ENCODE data around the gene RUFY3.
"Not testable (repeated sequence)": the region's sequence is repeated elsewhere in the genome, so short reads cannot be mapped to it uniquely, and the experiment has no call there.

Gene RUFY3

DNA sequence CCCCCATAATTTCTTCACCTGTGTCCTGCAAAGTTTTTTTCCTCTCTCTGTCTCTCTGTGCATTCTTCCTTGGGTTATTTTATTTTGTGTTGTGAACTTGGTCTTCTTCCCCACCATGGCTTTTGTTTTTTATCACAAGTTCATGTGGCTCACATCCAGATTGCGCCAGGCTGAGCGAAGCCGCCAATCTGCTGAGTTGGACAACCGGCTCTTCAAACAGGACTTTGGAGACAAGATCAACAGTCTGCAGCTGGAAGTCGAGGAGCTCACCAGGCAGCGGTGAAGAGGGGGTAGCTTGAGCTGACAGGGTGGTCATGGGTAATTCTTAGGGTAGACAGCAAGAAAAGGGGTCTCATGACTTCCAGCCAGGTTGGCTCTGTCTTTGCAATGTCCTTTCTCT is 71.9 kb downstream of the RUFY3 start:
- DNase-seq, result no peak

GRCh38 chr4:70801265-70801809 is 79.6 kb downstream of the RUFY3 start:
- no peak for DNase-seq

DNA sequence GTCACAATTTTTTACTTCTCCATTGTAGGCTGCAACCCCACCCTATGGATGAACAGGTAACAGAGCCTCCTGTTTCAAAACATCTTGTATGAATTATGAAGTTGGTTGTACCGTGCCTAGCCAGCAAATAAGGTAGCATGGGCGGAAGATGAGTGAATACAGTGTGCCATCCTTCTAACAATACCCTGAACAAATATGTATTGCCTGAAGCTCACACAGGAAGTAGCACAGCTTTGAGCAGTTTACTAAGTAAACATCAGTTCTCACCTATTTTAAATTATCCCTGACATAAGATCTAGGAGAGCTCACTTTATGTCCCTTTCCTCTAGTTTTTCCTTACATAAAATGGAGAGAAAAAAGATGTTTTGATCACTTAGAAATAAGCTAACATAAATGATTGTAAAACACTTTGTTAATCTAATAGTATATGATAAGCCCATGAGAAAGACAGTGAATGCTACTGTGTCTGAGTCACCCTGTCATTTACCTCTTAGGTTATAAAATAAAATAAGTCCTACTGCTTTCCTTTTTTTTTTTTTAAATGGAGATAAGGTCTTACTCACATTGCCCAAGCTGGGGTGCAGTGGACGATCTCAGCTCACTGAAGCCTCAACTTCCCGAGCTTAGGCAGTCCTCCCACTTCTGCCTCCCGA is 81.3 kb downstream of the RUFY3 start:
- no peak for DNase-seq

GRCh38 chr4:70808151-70808550 is 86.4 kb downstream of the RUFY3 start:
- DNase-seq, result no peak

GRCh38 chr4:70815370-70815769 is 93.6 kb downstream of the RUFY3 start:
- DNase-seq, result no peak

- DNase-seq, result no peak
Observed at GRCh38 chr4:70816894-70817293, 95.1 kb downstream of the RUFY3 start.

GRCh38 chr4:70818173-70818855 is 96.5 kb downstream of the RUFY3 start:
- DNase-seq, result no peak

GRCh38 chr4:70818921-70819320 is 97.2 kb downstream of the RUFY3 start:
- no peak for DNase-seq

DNA sequence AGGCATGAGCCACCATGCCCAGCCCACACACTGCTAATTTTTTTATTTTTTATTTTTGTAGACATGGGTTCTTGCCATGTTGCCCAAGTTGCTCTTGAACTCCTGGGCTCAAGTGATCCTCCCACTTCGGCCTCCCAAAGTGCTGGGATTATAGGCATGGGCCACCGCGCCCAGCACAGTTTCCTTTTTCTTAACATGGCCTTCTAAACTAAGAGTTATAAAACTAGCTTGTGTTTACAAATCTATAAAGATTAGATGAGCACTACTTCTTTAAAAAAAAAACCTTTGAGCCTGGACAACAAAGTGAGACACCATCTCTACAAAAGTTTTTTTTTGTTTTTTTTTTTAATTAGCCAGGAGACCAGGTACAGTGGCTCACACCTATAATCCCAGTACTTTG is 107.3 kb downstream of the RUFY3 start:
- no peak for DNase-seq

DNA sequence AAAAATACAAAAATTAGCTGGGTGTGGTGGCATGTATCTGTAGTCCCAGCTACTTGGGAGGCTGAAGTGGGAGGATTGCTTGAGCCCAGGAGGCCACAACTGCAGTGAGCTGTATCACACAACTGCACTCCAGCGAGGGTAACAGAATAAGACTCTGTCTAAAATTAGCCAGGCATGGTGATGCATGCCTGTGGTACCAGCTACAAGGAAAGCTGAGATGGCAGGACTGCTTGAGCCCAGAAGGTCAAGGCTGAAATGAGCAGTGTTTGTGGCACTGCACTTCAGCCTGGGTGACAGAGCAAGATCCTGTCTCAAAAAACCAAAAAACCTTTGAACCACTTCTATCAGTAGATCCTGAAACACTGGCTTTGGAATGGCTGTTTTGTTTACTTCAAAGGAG is 107.7 kb downstream of the RUFY3 start:
- no peak for DNase-seq

DNA sequence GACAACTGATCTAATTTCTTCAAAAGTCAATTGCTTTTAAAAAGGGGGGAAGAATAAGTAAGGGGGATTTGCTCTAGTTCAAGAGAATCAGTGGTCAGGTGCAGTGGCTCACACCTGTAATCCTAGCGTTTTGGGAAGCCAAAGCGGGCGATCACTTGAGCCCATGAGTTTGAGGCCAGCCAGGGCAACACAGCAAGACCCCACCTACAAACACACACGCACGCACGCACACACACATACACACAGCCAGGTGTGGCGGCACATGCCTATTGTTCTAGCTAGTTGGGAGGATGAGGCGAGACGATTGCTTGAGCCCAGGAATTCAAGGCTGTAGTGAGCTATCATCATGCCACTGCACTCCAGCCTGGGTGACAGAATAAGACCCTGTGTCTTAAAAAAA is 108.3 kb downstream of the RUFY3 start:
- no peak for DNase-seq

DNA sequence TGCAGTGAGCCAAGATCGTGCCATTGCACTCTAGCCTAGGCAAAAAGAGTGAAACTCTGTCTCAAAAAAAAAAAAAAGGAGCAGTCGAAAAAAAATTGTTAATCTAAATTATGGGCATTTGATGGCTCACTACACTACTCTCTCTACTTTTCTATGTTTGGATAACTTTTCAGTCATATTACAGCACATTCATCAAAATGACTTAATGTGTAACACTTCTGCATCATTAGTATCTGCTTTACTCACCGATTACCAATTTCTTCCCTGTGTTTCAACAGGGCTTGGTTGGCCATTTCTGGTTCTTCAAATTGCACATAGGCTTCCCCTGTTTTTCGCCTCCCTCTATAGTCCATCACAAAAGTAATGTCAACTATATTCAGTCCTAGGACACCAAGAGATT is 109.5 kb downstream of the RUFY3 start:
- no peak for DNase-seq

- no peak for DNase-seq
Observed at GRCh38 chr4:70833675-70834074, 111.9 kb downstream of the RUFY3 start.

- DNase-seq, result no peak
Observed at GRCh38 chr4:70836081-70836480, 114.3 kb downstream of the RUFY3 start.

DNA sequence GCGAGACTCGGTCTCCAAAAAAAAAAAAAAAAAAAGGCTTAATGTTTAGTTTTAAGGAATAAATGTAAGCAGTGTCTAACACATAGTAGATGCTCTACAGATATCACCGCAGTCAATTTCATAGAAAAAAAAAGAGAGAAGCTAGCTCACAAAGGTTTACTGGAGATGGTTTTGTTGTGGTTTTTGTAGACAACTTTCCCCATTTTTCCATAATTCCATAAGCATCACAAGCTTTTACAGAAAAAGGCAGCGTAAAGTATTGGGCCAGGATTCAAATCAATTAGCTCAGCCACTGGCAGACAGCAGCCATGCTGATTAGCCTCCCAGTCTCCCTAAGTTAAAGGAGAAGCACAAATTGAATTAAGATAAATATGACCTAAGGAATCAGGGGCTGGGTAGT is 116.4 kb downstream of the RUFY3 start:
- DNase-seq, result no peak

- DNase-seq, result peak; percentile 55
Observed at GRCh38 chr4:70838666-70839588, 117.2 kb downstream of the RUFY3 start.

DNA sequence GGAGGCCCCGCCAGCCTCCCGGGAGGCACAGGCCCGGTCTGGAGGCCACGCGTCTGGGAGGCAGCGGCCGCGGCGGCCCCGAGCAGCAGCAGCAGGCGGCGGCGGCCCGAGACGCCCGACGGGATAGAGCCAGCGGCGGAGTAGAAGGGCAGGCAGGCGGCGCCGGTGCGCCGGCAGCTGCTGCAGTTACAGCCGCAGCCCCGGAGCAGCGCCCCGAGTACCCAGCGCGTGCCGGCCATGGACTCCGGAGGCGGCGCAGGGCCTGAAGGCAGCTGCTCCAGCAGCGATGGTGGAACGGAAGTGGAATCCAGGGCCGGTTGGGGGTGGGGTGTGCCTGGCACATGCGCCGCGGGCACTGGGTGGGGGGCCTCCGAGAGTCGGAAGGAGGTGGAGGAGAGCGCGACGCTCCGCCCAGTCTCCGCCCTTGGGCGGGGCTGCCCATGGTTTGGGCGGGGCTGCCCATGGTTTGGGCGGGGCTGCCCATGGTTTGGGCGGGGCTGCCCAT is 117.9 kb downstream of the RUFY3 start, which contains the start of gene GRSF1:
GRSF1 (minus strand) TSS at position 302 of the 505 bp plus-strand sequence; CDS start at position 239, 63 bp downstream.
- DNase-seq, result peak; percentile 91

DNA sequence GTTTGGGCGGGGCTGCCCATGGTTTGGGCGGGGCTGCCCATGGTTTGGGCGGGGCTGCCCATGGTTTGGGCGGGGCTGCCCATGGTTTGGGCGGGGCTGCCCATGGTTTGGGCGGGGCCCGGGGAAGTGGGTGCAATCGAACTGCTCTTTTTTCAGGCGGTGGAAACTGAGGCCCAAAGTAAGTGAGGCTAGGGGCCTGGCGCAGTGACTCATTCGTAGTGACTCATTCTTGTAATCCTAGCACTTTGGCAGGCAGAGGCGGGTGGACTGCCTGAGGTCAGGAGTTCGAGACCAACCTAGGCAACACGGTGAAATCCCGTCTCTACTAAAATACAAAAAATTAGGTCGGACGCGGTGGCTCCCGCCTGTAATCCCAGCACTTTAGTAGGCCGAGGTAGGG is 118.4 kb downstream of the RUFY3 start:
- peak; percentile 9 for DNase-seq

GRCh38 chr4:70840631-70841030 is 118.9 kb downstream of the RUFY3 start:
- not testable (repeated sequence) for DNase-seq

DNA sequence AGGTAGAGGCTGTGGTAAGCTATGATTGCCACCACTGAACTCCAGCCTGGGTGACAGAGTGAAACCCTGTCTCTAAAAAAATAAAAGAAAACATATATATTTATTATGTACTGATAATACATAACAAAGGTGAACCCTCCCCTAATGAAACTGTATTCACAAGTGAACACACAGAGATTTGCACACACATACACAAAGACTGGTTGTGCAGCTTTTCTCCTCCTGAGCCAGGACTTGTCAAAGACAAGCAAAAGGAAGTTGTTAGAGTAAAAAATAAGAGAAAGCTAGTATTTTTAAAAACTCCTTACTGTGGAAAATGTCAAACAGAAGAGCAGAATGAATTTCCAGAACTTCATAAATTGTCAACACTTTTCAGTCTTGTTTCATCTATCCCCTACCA is 119.4 kb downstream of the RUFY3 start:
- no peak for DNase-seq

GRCh38 chr4:70841951-70842350 is 120.2 kb downstream of the RUFY3 start:
- DNase-seq, result no peak

DNA sequence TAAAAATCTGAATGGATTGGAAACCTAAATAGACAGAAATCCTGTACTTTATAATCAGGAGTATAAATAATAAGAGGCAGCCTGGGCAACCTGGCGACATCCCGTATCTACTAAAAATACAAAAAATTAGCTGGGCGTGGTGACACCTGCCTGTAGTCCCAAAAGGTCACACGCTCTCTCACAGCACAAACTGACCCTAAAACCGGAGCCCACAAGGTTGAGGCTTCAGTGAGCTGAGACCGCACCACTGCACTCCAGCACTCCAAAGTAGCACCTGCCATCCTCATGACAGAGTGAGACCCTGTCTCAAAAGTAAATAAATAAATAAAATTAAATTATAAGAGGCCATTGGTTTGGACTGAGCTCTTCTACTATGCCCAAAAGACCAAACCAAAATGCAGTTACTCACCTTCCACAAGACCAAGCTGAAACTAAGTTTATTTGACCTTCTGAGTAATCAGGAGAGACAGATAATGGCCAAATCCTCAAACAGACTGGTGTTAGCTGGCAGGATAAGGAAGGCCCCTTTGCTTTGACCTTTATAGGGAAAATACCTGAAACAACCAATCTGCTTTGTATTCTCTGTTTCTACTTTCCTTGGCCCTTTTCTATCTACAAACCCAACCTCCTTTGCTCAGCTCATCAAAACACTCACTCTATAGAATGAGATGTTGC is 121.1 kb downstream of the RUFY3 start:
- no peak for DNase-seq

DNA sequence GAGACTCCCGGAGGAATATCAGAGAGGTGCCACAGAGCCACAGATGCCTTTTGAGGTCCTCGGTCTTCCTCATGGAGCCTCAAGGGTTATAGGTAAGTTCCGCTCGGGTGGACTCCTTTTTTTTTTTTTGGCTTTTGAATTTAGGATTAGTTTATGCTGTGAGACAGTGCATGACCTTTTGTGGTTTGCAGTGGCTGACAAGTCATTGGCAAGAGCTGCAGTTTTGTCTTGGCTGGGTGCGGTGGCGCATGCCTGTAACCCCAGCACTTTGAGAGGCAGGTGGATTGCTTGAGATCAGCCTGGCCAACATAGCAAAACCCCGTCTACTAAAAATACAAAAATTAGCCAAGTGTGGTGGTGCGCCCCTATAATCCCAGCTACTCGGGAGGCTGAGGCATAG is 122.4 kb downstream of the RUFY3 start:
- peak; percentile 65 for DNase-seq
